Amniotic stem cell (primary cell): ENCODE measurements around the gene PCDHA13.
"Not testable (repeated sequence)": the region's sequence is repeated elsewhere in the genome, so short reads cannot be mapped to it uniquely, and the experiment has no call there.

ENCODE experiments used
- DNase-seq: peaks from one replicate; lab custom pipeline; 2025; lab: John Stamatoyannopoulos, UW

The PCDHA13 gene

GRCh38 chr5:140868721-140869554 lies 13.0 kb upstream of the PCDHA13 start, which contains the start of gene PCDHA11:
Gene PCDHA11, plus strand, starts transcription at chr5:140868957. Its CDS starts 147 bp downstream, at chr5:140869104.
- DNase-seq: no peak

GRCh38 chr5:140869555-140869886 lies 12.4 kb upstream of the PCDHA13 start:
- DNase-seq: no peak

- no peak for DNase-seq
Measured at GRCh38 chr5:140870221-140871201, 11.4 kb upstream of the PCDHA13 start.

- DNase-seq: no peak
Measured at GRCh38 chr5:140875085-140876065, 6.5 kb upstream of the PCDHA13 start, which contains the start of gene PCDHA12. Gene PCDHA12, plus strand, starts transcription at chr5:140875308. Its CDS starts 165 bp downstream, at chr5:140875473.

GRCh38 chr5:140876541-140877261 lies 5.2 kb upstream of the PCDHA13 start:
- DNase-seq: not testable (repeated sequence)

- no peak for DNase-seq
Measured at GRCh38 chr5:140877262-140877581, 4.7 kb upstream of the PCDHA13 start.

GRCh38 chr5:140882591-140882899 lies 621 bp downstream of the PCDHA13 start:
- DNase-seq: no peak

GRCh38 chr5:140883373-140883772 lies 1.4 kb downstream of the PCDHA13 start:
- DNase-seq: no peak

GRCh38 chr5:140883927-140884697 lies 2.2 kb downstream of the PCDHA13 start:
- DNase-seq: no peak

- DNase-seq: no peak
Measured at GRCh38 chr5:140916325-140916724, 34.4 kb downstream of the PCDHA13 start.

- DNase-seq: no peak
Measured at GRCh38 chr5:140923601-140924000, 41.7 kb downstream of the PCDHA13 start.

GRCh38 chr5:140925806-140926442 lies 44.0 kb downstream of the PCDHA13 start, which contains the start of gene PCDHAC1:
Gene PCDHAC1, plus strand, starts transcription at chr5:140926299. Its CDS starts 594 bp downstream, at chr5:140926893.
- no peak for DNase-seq

- DNase-seq: no peak
Measured at GRCh38 chr5:140926443-140927227, 44.7 kb downstream of the PCDHA13 start.

GRCh38 chr5:140927228-140927573 lies 45.3 kb downstream of the PCDHA13 start:
- DNase-seq: no peak
